ENCODE data around the gene COL9A3.

COL9A3 gene

DNA sequence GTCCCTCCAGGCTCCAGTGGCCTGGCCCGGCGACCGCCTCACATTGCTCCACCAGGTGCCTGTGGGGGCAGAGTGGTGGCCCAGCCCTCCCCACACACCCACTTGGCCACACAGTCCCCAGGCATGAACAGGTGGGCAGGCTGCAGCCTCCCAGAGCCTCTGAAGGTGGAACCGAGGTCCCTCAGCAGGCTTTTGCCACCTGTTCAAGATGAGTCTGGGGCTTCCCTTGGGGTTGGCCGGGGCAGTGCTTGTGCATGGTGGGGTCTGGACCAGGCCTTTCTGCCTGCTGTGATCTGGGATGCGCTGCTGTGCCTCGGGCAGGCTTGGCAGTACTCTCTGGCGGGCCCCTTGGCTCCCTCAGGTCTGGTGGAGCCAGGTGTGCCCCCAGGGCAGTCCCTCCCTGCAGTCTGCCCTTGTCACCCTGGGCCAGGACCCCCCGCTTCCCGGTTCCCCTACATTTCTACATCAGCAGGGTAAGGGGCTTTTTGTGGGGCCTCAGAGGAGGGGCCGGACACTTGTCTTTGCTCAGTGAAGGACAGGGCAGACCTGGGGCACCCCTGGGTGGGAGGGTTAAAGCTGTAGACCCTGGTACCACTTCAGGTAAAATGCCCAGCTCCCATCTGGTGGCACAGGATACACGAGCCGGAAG, 2.7 kb upstream of the COL9A3 start:
- no peaks in the 10 kb centered on the region for H3K9me2 ChIP-seq (replicated peaks; ENCODE audit: insufficient read depth, low read length)

DNA sequence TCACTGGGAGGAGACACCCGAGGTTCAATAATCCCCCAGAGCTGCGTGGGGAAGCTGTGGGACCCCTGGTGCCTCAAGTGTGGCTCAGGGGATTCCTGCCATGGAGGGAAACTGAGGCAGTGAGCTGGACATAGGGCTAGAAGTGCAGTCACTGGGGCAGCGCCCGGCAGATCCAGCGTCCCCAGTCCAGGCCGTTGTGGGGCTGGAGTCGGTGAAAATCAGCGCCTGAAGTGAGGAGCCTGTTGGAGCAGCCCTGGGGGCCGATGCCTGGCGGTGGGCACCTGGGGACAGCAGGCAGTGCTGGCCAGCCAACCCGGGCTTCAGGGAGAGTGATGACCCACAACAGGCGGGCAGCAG, 2.2 kb upstream of the COL9A3 start:
- H3K4me3 ChIP-seq (ENCODE audit: insufficient read depth, low read length, poor library complexity, severe bottlenecking) = no peak overlapping the region
- H3F3A ChIP-seq (ENCODE audit: insufficient read depth) = no peaks in the 10 kb centered on the region
- H3K9ac ChIP-seq (ENCODE audit: low read length) = no peak overlapping the region
- no peak overlapping the region for H2AFZ ChIP-seq (ENCODE audit: low read depth, low read length, severe bottlenecking)
- H3K9me2 ChIP-seq (replicated peaks; ENCODE audit: insufficient read depth, low read length) = no peaks in the 10 kb centered on the region
- H3K4me2 ChIP-seq (ENCODE audit: low read depth, low read length, poor library complexity, severe bottlenecking) = no peak overlapping the region
- H3K27ac ChIP-seq (ENCODE audit: low read depth, low read length) = no peak overlapping the region
- H3K36me3 ChIP-seq (ENCODE audit: low read length) = no peaks in the 10 kb centered on the region
- TF ChIP-seq, protein P1, sequence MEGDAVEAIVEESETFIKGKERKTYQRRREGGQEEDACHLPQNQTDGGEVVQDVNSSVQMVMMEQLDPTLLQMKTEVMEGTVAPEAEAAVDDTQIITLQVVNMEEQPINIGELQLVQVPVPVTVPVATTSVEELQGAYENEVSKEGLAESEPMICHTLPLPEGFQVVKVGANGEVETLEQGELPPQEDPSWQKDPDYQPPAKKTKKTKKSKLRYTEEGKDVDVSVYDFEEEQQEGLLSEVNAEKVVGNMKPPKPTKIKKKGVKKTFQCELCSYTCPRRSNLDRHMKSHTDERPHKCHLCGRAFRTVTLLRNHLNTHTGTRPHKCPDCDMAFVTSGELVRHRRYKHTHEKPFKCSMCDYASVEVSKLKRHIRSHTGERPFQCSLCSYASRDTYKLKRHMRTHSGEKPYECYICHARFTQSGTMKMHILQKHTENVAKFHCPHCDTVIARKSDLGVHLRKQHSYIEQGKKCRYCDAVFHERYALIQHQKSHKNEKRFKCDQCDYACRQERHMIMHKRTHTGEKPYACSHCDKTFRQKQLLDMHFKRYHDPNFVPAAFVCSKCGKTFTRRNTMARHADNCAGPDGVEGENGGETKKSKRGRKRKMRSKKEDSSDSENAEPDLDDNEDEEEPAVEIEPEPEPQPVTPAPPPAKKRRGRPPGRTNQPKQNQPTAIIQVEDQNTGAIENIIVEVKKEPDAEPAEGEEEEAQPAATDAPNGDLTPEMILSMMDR (IDR thresholded peaks at IDR 0.05; ENCODE audit: insufficient read depth, low read length, poor library complexity, severe bottlenecking) = no peak
- no peak for TF ChIP-seq EZH2phosphoT487 (conservative IDR thresholded peaks at IDR 0.05; ENCODE audit: low read length)
- no peaks in the 10 kb centered on the region for H3K9me3 ChIP-seq (ENCODE audit: insufficient read depth, low read length)
- H3K79me2 ChIP-seq (ENCODE audit: insufficient read depth, low read length) = no peaks in the 10 kb centered on the region
- H3K27me3 ChIP-seq (ENCODE audit: low read length) = no peaks in the 10 kb centered on the region
- no peaks in the 10 kb centered on the region for H4K20me1 ChIP-seq (ENCODE audit: low read depth, low read length)

More for the DNA sequence above, 2.7 kb upstream of the COL9A3 start:
- Histone ChIP-seq H3K9ac (ENCODE audit: low read length) (no peak overlapping the region), H3K36me3 (ENCODE audit: low read length) (no peaks in the 10 kb centered on the region), H4K20me1 (ENCODE audit: low read depth, low read length) (no peaks in the 10 kb centered on the region), H3K9me3 (ENCODE audit: insufficient read depth, low read length) (no peaks in the 10 kb centered on the region), H3K4me3 (ENCODE audit: insufficient read depth, low read length, poor library complexity, severe bottlenecking) (no peak overlapping the region), H3K27me3 (ENCODE audit: low read length) (no peaks in the 10 kb centered on the region), H3K27ac (ENCODE audit: low read depth, low read length) (no peak overlapping the region), H3K4me2 (ENCODE audit: low read depth, low read length, poor library complexity, severe bottlenecking) (no peak overlapping the region), H2AFZ (ENCODE audit: low read depth, low read length, severe bottlenecking) (no peak overlapping the region), H3K79me2 (ENCODE audit: insufficient read depth, low read length) (no peaks in the 10 kb centered on the region), H3F3A (ENCODE audit: insufficient read depth) (no peaks in the 10 kb centered on the region)
- TF ChIP-seq, protein P1 (IDR thresholded peaks at IDR 0.05; ENCODE audit: insufficient read depth, low read length, poor library complexity, severe bottlenecking) = no peak
- no peak for TF ChIP-seq EZH2phosphoT487 (conservative IDR thresholded peaks at IDR 0.05; ENCODE audit: low read length)

DNA sequence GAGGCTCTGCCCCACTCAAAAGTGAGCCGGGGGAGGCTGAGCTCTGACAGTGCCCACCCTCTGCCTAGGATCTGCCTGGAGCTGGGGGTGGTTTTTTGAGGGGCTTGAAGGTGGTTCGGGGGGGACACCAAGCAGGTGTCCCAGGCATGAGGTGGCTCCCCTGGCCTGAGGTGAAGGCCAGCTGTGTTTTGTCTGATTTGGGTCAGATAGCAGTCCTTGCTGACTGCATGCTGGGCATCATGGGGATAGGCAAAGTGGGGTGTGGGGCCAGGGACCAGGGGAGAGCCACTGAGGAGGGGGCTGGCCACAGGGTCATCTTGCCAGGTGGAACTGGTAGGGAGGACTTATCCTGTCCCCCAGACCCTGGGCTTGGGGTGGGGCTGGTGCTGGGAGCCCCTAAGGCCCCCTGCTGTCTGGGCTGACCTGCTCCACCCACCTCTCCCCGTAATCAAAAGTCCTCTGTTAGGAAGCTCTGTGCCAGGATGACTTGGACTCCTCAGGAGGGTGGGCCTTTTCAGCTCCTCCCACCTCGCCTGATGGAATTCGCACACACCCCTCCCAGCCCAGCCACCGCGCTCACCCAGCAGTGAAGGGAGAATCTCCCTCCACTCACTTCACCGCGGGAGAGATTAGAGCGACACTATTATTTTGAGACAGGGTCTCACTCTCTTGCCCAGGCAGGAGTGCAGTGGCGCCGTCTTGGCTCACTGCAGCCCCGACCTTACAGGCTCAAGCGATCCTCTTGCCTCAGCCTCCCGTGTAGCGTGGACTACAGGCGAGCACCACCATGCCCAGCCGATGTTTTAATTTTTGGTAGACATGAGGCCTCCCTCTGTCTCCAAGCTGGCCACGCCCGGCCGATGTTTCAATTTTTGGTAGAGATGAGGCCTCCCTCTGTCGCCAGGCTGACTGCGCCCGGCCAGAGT, 1.5 kb upstream of the COL9A3 start:
- no peaks in the 10 kb centered on the region for H3K27me3 ChIP-seq (ENCODE audit: low read length)
- no peaks in the 10 kb centered on the region for H3K9me2 ChIP-seq (replicated peaks; ENCODE audit: insufficient read depth, low read length)
- H3K36me3 ChIP-seq (ENCODE audit: low read length) = no peaks in the 10 kb centered on the region
- no peak overlapping the region for H3K27ac ChIP-seq (ENCODE audit: low read depth, low read length)
- H4K20me1 ChIP-seq (ENCODE audit: low read depth, low read length) = no peaks in the 10 kb centered on the region
- no peaks in the 10 kb centered on the region for H3K79me2 ChIP-seq (ENCODE audit: insufficient read depth, low read length)
- no peaks in the 10 kb centered on the region for H3K9me3 ChIP-seq (ENCODE audit: insufficient read depth, low read length)
- H3K4me2 ChIP-seq (ENCODE audit: low read depth, low read length, poor library complexity, severe bottlenecking) = no peak overlapping the region
- H3K4me3 ChIP-seq (ENCODE audit: insufficient read depth, low read length, poor library complexity, severe bottlenecking) = no peak overlapping the region
- no peaks in the 10 kb centered on the region for H3F3A ChIP-seq (ENCODE audit: insufficient read depth)
- no peak overlapping the region for H2AFZ ChIP-seq (ENCODE audit: low read depth, low read length, severe bottlenecking)
- no peak overlapping the region for H3K9ac ChIP-seq (ENCODE audit: low read length)
- TF ChIP-seq, protein P1 (IDR thresholded peaks at IDR 0.05; ENCODE audit: insufficient read depth, low read length, poor library complexity, severe bottlenecking) = no peak
- no peak for TF ChIP-seq EZH2phosphoT487 (conservative IDR thresholded peaks at IDR 0.05; ENCODE audit: low read length)

Data from SU-DHL-6 (cell line).